HG03060 (cell line): ENCODE data around the gene TPP2.

ENCODE experiments used
- ATAC-seq: cut with Tn5 transposase; IDR thresholded peaks from one replicate; pipeline ENCODE4 v1.9.1; 2021; ENCODE audit warnings: low read depth, moderate number of reproducible peaks; ENCODE audit not compliant: unreplicated experiment

TPP2 gene

DNA sequence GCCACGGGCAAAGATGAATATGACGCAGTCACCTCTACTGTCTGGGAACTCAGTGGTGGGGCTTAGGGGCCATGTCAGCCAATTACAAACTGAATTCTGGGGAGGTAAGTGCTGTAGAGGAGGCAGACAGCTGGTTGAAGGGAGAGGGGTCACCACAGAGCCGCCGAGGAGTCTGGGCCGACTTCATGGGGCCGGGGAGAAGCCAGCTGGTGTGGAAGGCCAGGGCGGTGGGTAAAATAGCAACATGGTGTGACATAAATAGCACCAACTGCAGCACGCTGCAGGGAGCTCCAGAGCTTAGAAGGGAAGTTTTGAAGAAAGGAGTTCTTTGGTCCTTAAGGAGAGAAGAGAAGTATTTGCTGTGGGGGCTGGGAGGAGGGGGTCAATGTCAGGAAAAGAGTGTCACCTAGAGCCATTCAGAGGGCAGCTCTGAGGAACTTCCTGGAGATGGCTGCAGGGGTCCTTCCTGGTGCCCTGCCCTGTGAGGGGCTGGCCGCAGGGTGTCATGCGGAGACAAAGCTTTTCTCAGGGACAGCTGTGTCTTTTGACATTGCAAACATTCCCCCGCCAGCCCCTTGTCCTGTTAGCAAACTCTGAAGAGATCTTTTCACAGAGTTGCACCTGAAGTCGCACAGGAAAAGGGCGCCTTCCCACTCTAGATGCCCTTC is 91.7 kb downstream of the TPP2 start:
- ATAC-seq: no peak

DNA sequence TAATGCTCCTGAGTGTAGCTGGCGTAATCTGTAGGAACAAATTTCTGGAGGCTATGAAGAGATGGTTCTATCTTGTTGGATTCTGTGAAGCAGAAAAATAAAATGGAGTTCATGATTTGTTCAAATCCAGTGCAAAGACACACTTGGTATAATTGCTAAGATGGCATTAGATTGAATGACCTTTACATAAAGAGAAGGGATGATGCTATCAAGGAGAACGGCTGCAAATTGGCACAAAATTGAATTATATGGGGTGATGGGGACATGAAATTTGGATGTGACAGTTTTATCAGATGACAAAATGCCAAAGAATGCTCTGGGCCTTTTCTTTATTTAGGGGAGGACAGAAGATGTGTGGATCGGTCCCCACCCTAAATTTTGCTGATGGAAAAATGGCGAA is 94.1 kb downstream of the TPP2 start:
- no peak for ATAC-seq

DNA sequence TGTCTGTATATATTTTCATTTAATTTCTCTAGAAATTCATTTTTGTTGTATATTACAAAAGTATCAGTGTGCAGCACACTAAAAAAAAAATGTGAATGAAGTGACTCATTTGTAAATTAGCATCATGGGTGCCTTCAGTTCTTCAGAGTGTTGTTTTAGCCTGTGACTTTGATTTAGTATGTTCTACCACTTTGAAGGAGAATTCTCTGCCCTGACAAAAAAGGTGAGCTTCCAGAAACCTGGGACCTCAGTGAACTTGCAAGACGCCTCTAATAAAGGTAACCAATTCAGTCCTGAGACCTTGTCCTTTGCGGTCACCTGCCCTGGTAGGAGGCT is 95.7 kb downstream of the TPP2 start:
- ATAC-seq: no peak

DNA sequence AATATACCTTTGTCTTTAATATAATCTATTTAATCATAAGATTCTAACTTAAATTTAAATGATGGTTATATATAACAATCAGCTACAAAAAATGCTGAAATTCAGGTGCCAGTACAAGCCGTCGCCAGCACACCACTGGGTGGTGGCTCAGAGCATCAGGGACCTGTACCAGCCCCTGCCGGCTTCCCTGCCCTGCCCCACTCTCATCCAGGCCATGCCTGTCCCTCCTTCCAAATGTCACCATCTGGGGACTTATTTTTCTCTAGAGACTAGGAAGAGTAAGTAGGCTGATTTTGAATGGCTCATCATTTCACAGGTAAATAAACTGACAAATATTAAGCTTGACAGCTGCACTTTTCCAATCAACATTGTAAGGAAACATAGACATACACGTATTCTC is 96.5 kb downstream of the TPP2 start:
- ATAC-seq: no peak

DNA sequence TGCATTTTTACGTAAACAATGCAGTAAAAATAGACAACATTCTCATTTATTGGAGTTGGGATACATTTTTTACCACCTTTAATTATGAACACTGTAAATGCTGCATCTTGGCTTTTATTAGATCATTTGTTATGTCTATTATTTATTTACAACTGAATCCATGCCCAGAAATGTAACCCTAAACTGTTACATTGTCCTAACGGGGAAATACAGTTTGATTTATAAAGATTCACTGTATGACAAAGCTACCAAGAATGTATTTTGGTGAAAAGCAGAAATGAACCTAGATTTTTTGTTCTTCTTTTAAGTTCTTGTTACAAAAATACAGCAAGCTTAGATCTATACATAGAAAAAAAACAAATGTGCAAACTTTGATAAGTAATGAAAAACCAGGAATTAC is 97.0 kb downstream of the TPP2 start:
- no peak for ATAC-seq

DNA sequence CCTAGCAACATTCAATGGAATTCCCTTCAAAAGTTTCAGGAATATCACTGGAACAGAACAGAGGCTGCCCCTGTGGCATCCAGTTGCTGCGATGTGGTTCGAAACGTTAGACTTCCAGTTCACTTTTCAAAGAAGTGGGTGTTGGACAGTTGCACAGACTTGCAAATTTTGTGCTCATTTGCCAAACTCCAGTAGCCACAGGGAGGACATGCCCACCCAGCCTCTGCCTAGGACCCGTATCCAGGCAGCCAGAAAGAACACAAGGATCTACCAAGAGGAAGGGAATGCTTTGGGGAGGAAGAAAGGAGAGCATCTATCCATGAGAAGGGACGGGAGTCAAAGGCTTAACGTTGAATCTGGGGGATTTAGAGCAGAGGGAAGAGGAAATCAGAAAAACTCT is 98.2 kb downstream of the TPP2 start, which contains the start of gene METTL21C:
Gene METTL21C, minus strand, starts transcription at position 108 of the 400 bp plus-strand sequence. CDS start 546 bp downstream, outside the sequence.
- ATAC-seq: no peak

DNA sequence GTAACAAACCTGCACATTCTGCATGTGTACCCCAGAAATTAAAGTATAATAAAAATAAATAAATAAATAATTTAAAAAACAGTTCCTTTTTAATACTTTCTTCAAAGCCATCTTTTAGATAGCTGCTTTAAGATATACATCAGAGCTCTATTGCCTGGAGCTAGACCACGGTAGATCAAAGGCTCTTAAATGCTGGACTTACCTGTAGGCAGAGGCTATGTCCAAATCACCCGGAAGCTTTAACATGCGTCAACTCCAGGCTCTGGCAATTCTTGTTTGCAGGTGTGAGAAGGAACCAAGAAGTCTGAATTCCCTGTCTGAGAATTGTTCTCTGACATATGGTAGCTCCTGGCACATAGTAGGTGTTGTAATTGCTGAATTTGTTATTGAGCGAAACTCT is 99.7 kb downstream of the TPP2 start:
- ATAC-seq: no peak

DNA sequence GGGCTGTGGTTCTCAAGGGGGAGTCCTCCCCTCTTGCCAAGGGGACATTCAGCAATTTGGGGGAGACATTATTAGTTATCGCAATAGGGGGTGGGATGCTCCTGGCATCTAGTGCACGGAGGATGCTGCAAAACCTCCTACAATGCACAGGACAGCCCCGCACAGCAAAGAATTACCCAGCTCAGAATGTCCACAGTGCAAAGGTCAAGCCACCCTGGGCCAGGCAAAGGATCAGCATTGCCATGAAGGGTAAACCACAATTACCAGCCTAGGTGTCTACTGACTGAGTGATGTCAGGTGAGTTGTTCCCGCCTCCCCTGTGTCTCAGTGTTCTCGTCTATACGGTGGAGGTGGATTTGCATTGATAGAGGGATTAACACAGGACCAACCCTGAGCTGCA is 100.5 kb downstream of the TPP2 start:
- ATAC-seq: no peak

DNA sequence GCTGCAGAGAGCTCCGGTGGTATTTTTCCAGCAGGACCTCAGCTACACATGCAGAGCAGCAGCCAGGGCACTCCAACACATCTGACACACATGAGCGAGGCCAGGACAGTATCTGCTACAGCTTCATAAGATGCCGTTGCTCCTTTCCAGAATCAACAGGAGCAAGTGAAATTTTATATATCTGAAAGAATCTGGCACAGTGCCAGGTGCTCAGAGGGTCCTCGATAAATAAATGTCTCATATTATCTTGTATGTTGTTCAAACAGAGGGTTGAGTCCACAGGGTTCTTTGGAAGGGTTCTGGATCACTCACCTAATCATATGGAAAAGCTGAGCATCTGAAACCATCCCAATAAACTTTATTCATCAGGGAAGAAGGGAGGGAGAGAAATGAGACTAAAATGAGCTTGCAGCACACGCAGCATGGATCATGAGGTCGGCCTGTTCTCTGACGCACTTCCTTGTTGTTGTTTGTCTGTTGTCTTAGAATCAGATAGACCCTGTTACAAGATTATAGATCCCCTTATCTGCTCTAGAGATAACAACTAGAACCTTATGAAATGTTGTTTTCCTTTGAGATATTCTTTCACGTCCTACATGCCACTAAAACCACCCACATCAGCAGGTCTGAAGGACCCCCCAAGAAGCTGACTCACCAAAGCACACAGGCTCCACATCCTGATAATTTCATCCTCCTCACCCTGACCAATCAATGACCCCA is 101.3 kb downstream of the TPP2 start:
- no peak for ATAC-seq

DNA sequence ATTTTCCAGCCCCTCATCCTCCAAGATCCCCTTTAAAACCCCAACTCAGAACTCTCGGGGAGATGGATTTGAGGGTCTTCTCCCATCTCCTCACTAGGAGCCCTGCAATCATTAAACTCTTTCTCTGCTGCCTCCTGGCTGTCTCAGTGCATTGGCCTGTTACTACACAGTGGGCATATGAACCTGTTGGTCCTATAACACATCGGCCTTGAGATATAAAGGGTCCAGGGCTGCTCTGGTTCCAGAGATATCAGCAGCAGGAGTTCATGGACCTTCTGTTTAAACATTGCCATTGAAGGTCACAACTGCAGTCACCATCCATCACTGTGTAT is 101.8 kb downstream of the TPP2 start:
- ATAC-seq: no peak

DNA sequence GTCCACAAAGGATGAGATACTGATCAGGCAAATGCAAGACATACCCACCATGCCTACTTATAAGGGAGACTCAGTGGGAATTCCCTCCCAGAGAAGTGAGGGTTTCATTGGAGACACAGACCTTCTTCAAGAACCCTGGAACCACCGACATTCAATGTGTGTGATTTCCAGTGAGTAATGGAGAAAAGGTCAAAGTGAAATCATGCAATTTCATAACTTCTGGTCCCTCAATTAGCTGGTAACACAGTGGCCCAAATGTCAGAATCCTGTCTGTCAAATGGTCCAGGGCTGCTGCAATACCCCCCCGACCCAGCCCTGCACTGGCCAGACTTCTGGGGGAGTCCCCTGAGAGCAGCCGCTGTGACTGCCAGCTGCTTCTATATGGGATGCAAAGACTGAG is 102.7 kb downstream of the TPP2 start:
- ATAC-seq: no peak

DNA sequence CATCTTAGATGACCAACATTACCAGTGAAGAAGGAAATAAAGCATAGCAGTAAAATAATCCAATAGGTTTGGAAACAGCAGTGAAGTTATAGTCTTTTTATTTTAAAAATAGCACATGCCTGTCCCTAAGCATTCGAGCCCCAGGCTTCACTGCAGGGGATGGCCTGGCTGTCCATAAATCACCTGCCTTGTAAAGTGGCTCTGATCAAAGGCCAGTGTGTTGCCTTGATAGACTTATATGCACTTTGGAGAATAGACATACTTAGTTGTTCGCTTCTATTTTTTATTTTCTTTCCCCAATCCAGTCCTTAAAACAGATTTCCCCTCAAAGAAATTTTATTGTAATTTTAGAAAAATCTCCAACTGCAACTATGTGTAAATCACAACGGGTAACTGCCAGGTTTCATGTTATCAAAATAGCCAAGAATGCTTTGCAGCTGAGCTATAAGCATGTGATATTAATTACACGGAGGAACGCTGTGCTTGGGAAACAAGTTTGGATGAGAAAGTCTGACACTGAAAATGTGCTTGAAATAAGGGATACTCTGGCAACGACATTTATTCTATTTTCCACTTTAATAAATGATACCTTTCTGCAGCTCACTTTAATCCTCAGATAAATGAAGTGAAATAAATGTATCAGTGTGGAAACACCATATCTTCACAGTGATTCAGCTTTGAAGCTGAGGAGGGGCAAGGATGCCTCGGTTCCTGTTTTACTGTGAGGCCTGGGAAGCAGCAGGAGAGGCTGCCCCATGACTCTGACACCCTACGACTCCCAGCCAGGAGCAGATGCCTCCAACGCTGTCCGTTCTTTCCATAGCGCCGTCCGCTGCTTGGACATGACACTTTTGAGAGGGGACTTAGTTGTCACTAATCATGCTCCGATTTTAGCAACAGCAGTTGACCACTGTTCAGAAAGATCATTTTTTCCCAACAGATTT is 103.6 kb downstream of the TPP2 start:
- no peak for ATAC-seq

DNA sequence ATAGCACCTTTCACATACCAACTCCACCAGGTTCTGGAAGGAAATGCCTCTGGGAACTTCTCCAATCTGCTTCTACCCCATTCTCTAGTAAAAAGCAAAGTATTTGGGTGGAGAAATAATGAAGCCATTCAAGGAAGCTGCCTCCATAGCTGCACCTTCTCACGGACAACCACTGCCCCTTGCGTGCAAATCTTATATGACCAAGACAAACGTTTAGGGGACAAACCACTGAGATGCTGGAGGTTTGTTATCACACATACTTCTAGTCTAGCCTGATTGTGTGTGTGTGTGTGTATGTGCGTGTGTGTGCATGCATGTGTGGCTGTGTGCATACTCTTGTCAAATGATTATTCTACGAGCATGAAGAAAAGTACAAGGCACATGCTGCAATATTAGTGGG is 104.5 kb downstream of the TPP2 start:
- ATAC-seq: no peak

DNA sequence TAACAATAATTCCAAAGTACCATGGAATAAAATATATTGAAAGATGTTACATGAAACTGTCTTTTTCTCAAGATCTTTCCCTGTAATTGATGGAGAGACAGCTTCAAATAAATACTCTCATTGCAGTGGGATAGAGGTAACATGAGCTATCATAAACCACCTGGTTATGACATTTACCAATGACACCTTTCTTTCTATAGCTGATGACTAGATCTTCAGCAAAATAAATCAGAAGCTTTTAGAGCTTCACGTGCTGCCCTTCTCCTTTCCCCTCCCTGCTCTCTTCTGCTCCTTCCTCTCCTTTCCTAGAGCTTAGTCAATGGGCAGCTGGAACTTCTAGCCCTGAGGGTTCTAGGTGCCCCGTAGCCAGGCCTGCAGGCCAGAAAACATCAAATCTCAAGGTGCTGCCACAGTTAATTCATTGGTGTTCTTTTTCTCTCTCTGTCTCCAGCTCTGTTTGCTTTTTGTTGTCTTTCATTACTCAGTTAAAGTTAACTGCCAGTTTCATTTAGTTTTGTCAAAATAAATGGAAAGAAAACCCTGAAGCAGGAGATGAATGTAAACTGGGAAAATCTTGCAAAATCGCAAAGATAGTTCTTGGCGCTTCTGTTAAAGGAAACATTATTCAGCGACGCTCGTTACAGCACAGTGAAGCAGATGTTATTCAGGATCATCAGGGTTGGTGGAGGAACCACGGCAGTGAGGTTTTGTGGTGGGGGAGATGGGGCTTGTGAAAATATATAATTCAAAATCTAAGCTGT is 106.4 kb downstream of the TPP2 start:
- no peak for ATAC-seq

DNA sequence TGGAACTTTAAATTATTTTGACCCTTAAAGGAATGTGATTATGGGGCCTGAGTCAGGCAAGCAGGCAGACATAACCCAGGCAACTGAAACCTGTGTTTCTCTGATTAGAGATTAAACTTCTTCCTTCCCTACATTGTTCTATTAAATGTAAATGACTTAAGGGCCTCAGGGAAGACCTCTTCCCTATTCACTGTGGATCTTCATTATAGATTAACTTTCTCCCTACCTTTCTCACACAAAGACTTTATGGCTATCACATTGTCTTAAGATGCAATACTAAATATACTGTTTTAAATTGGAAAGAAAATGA is 106.9 kb downstream of the TPP2 start:
- no peak for ATAC-seq

DNA sequence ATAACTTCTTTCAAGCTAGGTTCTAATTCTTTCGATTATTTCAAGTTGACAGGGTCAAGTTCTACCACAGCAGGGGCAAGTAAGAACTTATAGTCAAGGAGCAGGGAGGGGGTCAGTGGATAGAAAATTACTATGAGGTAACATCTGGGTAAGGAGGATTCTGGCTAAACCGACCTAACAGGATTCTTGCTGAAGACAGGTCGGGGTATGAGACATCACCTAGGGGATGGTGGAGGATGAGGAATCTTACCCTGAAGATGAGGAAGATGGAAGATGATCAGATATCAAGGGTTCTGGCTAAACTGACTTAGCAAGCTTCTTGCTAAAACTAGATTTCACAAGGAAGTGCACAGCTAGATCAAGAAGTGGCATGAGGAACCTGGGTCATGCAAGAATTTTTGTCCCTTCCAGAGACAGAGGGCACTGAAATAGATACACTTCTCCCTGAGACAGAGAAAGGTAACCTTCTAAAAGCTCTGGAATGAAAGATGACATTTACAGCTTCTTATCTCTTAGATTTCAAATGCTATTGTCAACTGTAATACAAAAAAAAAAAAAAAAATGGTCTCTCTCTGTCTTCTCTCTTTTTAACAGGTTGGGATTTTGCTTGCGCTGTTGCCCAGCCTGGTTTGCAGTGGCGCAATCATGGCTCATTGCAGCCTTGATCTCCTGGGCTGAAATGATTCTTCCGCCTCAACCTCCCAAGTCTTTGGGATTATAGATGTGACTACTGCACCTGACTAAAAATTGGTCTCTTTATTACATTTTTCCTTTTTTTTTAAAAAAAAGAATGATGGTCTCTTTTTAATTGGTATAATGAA is 107.7 kb downstream of the TPP2 start:
- ATAC-seq: no peak

DNA sequence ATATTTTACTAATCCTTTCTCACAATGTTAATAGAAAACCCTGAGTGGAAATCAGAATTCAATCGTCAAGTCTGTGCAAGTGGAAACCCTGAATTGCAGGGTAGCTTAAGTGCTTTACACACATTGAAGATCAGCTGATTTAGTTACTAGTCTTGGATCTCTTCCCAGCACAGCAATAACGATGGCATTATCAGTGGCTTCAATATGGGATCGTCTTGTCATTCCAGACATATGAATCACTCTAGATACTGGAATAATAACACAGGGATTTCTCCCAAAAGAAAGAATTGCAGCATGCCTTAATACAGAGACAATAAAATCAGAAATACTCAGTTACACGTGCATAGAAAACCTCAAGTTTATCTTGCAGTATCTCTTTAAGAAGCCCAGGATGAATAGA is 110.7 kb downstream of the TPP2 start:
- ATAC-seq: no peak

DNA sequence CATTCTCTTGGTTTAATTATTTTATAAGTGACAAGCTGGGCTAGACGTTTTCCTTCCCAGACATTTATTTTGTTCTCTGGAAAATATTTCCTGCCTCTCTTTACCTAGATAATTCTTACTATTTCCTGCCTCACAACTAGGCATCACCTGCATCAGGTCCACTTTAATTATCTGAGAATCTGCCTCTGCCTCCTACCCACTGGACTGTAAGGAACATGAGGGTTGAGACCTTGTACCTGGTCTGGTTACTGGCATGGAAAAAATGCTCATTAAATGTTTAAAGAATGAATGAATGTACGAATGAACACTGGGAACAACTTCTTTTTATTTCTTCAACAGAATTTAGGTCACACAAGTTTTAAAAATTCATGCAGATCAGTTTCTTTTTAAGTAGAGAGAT is 111.4 kb downstream of the TPP2 start:
- no peak for ATAC-seq

DNA sequence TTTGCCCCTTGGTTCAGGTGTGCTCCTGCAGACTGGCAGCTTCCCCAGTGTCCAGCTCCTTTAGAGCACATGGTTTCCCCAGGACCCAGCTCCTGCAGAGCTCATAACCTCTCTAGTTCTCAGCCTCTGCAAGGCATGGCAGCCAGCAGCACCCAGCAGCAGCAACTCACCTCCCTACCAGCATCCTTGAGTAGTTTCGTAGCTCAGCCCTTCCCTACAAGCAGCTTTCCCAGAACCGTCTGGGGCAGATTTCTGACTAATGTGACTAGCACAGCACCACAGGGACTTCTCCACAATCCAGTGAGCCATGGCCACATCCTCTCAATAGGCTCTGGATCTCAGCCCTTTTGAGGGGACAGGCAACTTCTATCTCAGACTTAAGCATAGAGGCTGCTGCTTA is 112.2 kb downstream of the TPP2 start:
- ATAC-seq: no peak

DNA sequence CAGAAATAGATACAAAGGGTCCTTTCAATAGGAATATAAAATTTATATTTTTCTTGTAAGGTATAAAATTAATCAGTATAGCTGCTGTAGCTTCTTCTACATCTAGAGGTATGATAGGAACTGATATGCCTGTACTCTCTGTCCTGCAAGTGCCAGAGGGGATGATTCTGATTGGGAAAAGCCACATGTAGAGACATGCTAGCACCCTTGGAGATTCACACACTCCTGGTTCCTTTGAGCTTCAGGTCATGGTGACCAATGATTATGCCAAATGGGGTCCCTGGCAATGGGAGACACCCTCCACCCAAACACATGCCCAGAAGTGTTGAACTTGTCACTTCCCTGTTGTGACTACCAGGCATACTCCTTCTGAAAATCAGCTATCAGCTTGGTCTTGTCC is 112.8 kb downstream of the TPP2 start:
- ATAC-seq: no peak
